NCI-H1436 (cell line): Measurements from ENCODE around the gene ACOT7.
"Not testable (repeated sequence)": the region's sequence is repeated elsewhere in the genome, so short reads cannot be mapped to it uniquely, and the experiment has no call there.

ENCODE experiments used
- DNase-seq: peaks from one replicate; lab custom pipeline; 2025; lab: John Stamatoyannopoulos, UW

Gene ACOT7

GRCh38 chr1:6310116-6310848 is 83.3 kb downstream of the ACOT7 start:
- no peak for DNase-seq

- DNase-seq = no peak
These were observed 84.0 kb downstream of the ACOT7 start for GRCh38 chr1:6309564-6309963.

GRCh38 chr1:6308449-6308848 is 85.1 kb downstream of the ACOT7 start:
- DNase-seq = no peak

GRCh38 chr1:6307682-6308081 is 85.9 kb downstream of the ACOT7 start:
- not testable (repeated sequence) for DNase-seq

GRCh38 chr1:6307099-6307498 is 86.5 kb downstream of the ACOT7 start:
- DNase-seq = no peak

GRCh38 chr1:6303397-6304012 is 90.1 kb downstream of the ACOT7 start:
- DNase-seq = no peak

- DNase-seq = no peak
These were observed 91.0 kb downstream of the ACOT7 start for GRCh38 chr1:6302568-6302967.

- DNase-seq = no peak
These were observed 92.0 kb downstream of the ACOT7 start for GRCh38 chr1:6301526-6301925.

GRCh38 chr1:6300342-6301048 is 93.1 kb downstream of the ACOT7 start:
- no peak for DNase-seq

- no peak for DNase-seq
These were observed 93.9 kb downstream of the ACOT7 start for GRCh38 chr1:6299557-6300165.

- no peak for DNase-seq
These were observed 94.6 kb downstream of the ACOT7 start for GRCh38 chr1:6298940-6299465.

GRCh38 chr1:6298530-6298929 is 95.0 kb downstream of the ACOT7 start:
- DNase-seq = no peak

- DNase-seq = no peak
These were observed 97.7 kb downstream of the ACOT7 start for GRCh38 chr1:6295910-6296309.

- DNase-seq = no peak
These were observed 98.5 kb downstream of the ACOT7 start for GRCh38 chr1:6294890-6295556.

GRCh38 chr1:6294080-6294889 is 99.3 kb downstream of the ACOT7 start:
- no peak for DNase-seq

GRCh38 chr1:6292102-6292501 is 101.5 kb downstream of the ACOT7 start:
- no peak for DNase-seq

- no peak for DNase-seq
These were observed 104.9 kb downstream of the ACOT7 start for GRCh38 chr1:6288665-6289064.

- no peak for DNase-seq
These were observed 105.5 kb downstream of the ACOT7 start for GRCh38 chr1:6288026-6288425.

- DNase-seq = no peak
These were observed 106.1 kb downstream of the ACOT7 start for GRCh38 chr1:6287431-6287886.

GRCh38 chr1:6287029-6287428 is 106.5 kb downstream of the ACOT7 start:
- DNase-seq = no peak

GRCh38 chr1:6286266-6286665 is 107.3 kb downstream of the ACOT7 start:
- DNase-seq = no peak
